GM19397 (cell line): ENCODE results near the gene TNXB.

Experiments used
- ATAC-seq: cut with Tn5 transposase; IDR thresholded peaks from one replicate; pipeline ENCODE4 v1.9.1; 2021; ENCODE audit warnings: mild to moderate bottlenecking, moderate library complexity; ENCODE audit not compliant: unreplicated experiment

Gene TNXB

GRCh38 chr6:32087574-32088486 lies 21.3 kb downstream of the TNXB start:
- no peak for ATAC-seq

GRCh38 chr6:32086661-32087573 lies 22.2 kb downstream of the TNXB start:
- ATAC-seq: no peak

GRCh38 chr6:32085759-32086459 lies 23.2 kb downstream of the TNXB start:
- no peak for ATAC-seq

- ATAC-seq: no peak
These were observed 24.4 kb downstream of the TNXB start for GRCh38 chr6:32084780-32085179.

- ATAC-seq: no peak
These were observed 25.0 kb downstream of the TNXB start for GRCh38 chr6:32083812-32084768.

- no peak for ATAC-seq
These were observed 26.2 kb downstream of the TNXB start for GRCh38 chr6:32082935-32083334.

- no peak for ATAC-seq
These were observed 26.7 kb downstream of the TNXB start for GRCh38 chr6:32082478-32082877.

- no peak for ATAC-seq
These were observed 27.8 kb downstream of the TNXB start for GRCh38 chr6:32081168-32081990.

- ATAC-seq: no peak
These were observed 29.4 kb downstream of the TNXB start for GRCh38 chr6:32079566-32080290.

- ATAC-seq: no peak
These were observed 32.8 kb downstream of the TNXB start for GRCh38 chr6:32076321-32076809.

- no peak for ATAC-seq
These were observed 33.4 kb downstream of the TNXB start for GRCh38 chr6:32075781-32076180.

GRCh38 chr6:32074996-32075532 lies 34.1 kb downstream of the TNXB start:
- no peak for ATAC-seq

- no peak for ATAC-seq
These were observed 35.5 kb downstream of the TNXB start for GRCh38 chr6:32073613-32074012.

- no peak for ATAC-seq
These were observed 36.0 kb downstream of the TNXB start for GRCh38 chr6:32073101-32073500.

- ATAC-seq: no peak
These were observed 38.2 kb downstream of the TNXB start for GRCh38 chr6:32070814-32071543.

- ATAC-seq: no peak
These were observed 39.1 kb downstream of the TNXB start for GRCh38 chr6:32069878-32070515.

- no peak for ATAC-seq
These were observed 39.7 kb downstream of the TNXB start for GRCh38 chr6:32069460-32069859.
